CD4-positive, alpha-beta memory T cell (primary cell): Measurements from ENCODE around the gene WAC. TPM values are rescaled to one million over a fixed set of nuclear protein-coding genes. Genes with fewer than 3 reads are reported as not detected.
"Not testable (repeated sequence)": the region's sequence is repeated elsewhere in the genome, so short reads cannot be mapped to it uniquely, and the experiment has no call there.

Experiments
- CTCF ChIA-PET: fragments of 350-600 bp; sonication (Branson Sonifier 250); formaldehyde crosslinking; loops from one replicate; lab custom pipeline; 2021; ENCODE audit warnings: inconsistent platforms; ENCODE audit not compliant: partially characterized antibody; lab: Charles Lee
- POLR2A ChIA-PET: fragments of 350-600 bp; sonication (Branson Sonifier 250); formaldehyde crosslinking; loops from one replicate; lab custom pipeline; 2021; ENCODE audit not compliant: partially characterized antibody; lab: Charles Lee
- DNase-seq, 5 donors: peaks; one replicate each; pipeline versions ENCODE4 v3.0.0 to v3.0.0-alpha.2; 2020 to 2022; ENCODE audit warnings: mixed read lengths in 1 of 5
- H3K27ac ChIP-seq: one replicate; pipeline ENCODE4 v1.7.0; 2013; ENCODE audit warnings: low read depth, low read length
- H3K27me3 ChIP-seq: 2 replicates; pipeline ENCODE4 v1.7.0; 2013; ENCODE audit warnings: mild to moderate bottlenecking, low read length, moderate library complexity; ENCODE audit not compliant: insufficient read depth
- H3K36me3 ChIP-seq: 2 replicates; pipeline ENCODE4 v1.7.0; 2013; ENCODE audit warnings: mild to moderate bottlenecking, low read length, moderate library complexity; ENCODE audit not compliant: insufficient read depth
- H3K4me1 ChIP-seq: 2 replicates; pipeline ENCODE4 v1.7.0; 2013; ENCODE audit warnings: mild to moderate bottlenecking, low read length, moderate library complexity; ENCODE audit not compliant: insufficient read depth
- H3K4me3 ChIP-seq, 2 donors: one replicate each; pipeline ENCODE4 v1.7.0; 2013; ENCODE audit warnings: low read length in 2 of 2, mild to moderate bottlenecking in 1 of 2
- H3K9me3 ChIP-seq, 2 donors: one replicate each; pipeline ENCODE4 v1.7.0; 2013; ENCODE audit warnings: low read length in 2 of 2, control low read depth in 1 of 2; ENCODE audit not compliant: control insufficient read depth in 1 of 2
- H3K27ac Mint-ChIP-seq, 7 donors: one replicate each; pipeline ENCODE4 v1.8.0; 2020 to 2021; ENCODE audit warnings: mixed read lengths in 7 of 7, mild to moderate bottlenecking in 6 of 7, inconsistent platforms in 3 of 7, moderate library complexity in 3 of 7
- H3K27me3 Mint-ChIP-seq, 2 donors: one replicate each; pipeline ENCODE4 v1.8.0; 2020 to 2021; ENCODE audit warnings: mixed read lengths in 2 of 2
- H3K36me3 Mint-ChIP-seq, 2 donors: one replicate each; pipeline ENCODE4 v1.8.0; 2020 to 2021; ENCODE audit warnings: mixed read lengths in 2 of 2, inconsistent platforms in 1 of 2, mild to moderate bottlenecking in 1 of 2
- H3K4me1 Mint-ChIP-seq, 4 donors: one replicate each; pipeline ENCODE4 v1.8.0; 2020 to 2021; ENCODE audit warnings: mixed read lengths in 4 of 4, mild to moderate bottlenecking in 1 of 4
- H3K4me3 Mint-ChIP-seq, 8 donors: one replicate each; pipeline ENCODE4 v1.8.0; 2020 to 2021; ENCODE audit warnings: mixed read lengths in 8 of 8, mild to moderate bottlenecking in 7 of 8, moderate library complexity in 6 of 8, inconsistent platforms in 3 of 8
- H3K9me3 Mint-ChIP-seq, 8 donors: one replicate each; pipeline ENCODE4 v1.8.0; 2020 to 2021; ENCODE audit warnings: mixed read lengths in 8 of 8, mild to moderate bottlenecking in 5 of 8, inconsistent platforms in 3 of 8, moderate library complexity in 1 of 8
- intact Hi-C: fragments of 100-400 bp; cut with micrococcal nuclease; formaldehyde crosslinking; loops from one replicate; pipeline ENCODE4 v1.15.1; 2023
- polyA plus RNA-seq, 2 donors: library from polyadenylated mRNA; unstranded; fragments of 300-500 nt; fragmentation: Illumina TruSeq; gene quantifications; one replicate each; pipeline ENCODE4 v1.2.3, GENCODE V29; 2021
- total RNA-seq, 2 experiments: library from RNA; stranded (reverse); gene quantifications; one replicate each; pipeline ENCODE4 v1.2.3, GENCODE V29; 2021

WAC gene
- total and polyA plus RNA-seq, 4 experiments from 2014 or later: 44.1 to 174 (median 142) TPM

DNA sequence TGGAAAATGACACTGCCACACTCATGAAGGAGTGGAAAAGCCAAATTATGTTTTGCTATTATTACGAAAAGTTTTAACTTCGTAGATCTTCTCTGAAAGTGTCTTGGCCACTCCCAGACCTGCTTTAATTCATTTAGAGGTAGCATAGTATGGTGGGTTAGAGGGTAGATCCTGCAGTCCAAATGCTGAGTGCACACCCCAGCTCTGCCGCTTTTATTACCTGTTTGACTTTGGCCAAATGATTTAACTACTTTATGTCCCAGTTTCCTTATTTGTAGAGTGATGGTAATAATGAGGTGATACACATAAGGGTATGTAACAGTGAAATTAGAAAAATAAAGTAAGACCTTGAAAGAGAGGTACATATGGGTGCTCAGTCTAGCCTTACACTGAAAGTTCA, 23.6 kb upstream of the WAC start:
- no peaks in the 10 kb centered on the region for H3K36me3 ChIP-seq
- Mint-ChIP-seq H3K9me3 (peaks cover 0 to 1% (median 0%) of the 10 kb centered on the region in 8 donors), H3K27ac (no peak overlapping the region), H3K27me3 (peaks cover 3% of the 10 kb centered on the region in 2 donors), H3K4me1 (no peaks in the 10 kb centered on the region), H3K36me3 (no peaks in the 10 kb centered on the region), H3K4me3 (no peak overlapping the region)
- H3K27me3 ChIP-seq: no peaks in the 10 kb centered on the region
- ChIA-PET POLR2A (no interaction called here), CTCF (no interaction called here)
- no peak overlapping the region for H3K27ac ChIP-seq
- intact Hi-C loops: no loop called here
- no peak for DNase-seq
- H3K4me1 ChIP-seq: no peaks in the 10 kb centered on the region
- no peaks in the 10 kb centered on the region for H3K9me3 ChIP-seq
- H3K4me3 ChIP-seq: no peak overlapping the region

DNA sequence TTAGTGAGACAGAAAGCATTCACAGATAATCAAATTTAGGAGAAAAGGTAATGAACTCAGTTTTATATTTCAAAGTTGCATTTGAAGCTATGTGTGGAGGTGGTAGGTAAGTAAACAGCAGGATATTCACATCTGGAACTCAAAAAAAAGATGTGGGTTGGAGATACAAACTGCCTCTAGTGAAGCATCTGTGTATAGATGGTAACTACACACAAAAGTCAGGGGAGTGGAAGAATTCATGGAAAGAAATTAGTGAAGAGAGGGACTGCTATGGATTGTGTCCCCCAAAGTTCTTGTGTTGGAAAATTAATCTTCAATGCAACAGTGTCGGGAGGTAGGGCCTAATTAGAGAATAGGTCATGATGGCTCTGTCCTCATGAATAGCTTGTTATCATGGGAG, 18.3 kb upstream of the WAC start:
- no peak overlapping the region for H3K4me3 Mint-ChIP-seq
- H3K9me3 Mint-ChIP-seq: peaks cover 2 to 30% (median 20%) of the 10 kb centered on the region in 8 donors
- intact Hi-C loops: no loop called here
- CTCF ChIA-PET: no interaction called here
- H3K27ac ChIP-seq: no peak overlapping the region
- no peaks in the 10 kb centered on the region for H3K36me3 ChIP-seq
- H3K36me3 Mint-ChIP-seq: no peaks in the 10 kb centered on the region
- H3K4me1 ChIP-seq: no peaks in the 10 kb centered on the region
- no peak for DNase-seq
- H3K4me1 Mint-ChIP-seq: peaks cover 0 to 8% (median 0%) of the 10 kb centered on the region in 4 donors
- no peaks in the 10 kb centered on the region for H3K27me3 ChIP-seq
- H3K9me3 ChIP-seq: no peaks in the 10 kb centered on the region
- H3K27me3 Mint-ChIP-seq: peaks cover 0 to 2% of the 10 kb centered on the region in 2 donors
- H3K4me3 ChIP-seq: no peak overlapping the region
- peak overlapping the region in 1 of 7 donors; percentile 19 for H3K27ac Mint-ChIP-seq
- POLR2A ChIA-PET: no interaction called here

DNA sequence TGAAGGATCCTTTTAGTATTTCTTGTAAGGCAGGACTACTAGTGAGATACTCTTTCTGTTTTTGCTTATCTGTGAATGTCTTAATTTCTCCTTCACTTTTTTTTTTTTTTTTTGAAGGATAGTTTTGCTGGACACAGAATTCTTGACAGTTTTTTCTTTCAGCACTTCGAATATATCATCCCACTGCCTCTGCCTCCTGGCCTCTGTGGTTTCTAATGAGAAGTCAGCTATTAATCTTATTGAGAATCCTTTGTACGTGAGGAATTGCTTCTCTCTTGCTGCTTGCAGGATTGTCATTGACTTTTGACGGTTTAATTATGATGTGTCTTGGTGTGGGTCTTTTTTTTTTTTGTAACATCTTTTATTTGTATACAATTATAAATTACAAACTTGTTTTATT, 12.6 kb upstream of the WAC start:
- Histone ChIP-seq H3K4me3 (no peak overlapping the region), H3K9me3 (peaks cover 0 to 8% of the 10 kb centered on the region in 2 donors), H3K27me3 (no peaks in the 10 kb centered on the region), H3K27ac (no peak overlapping the region), H3K4me1 (no peaks in the 10 kb centered on the region), H3K36me3 (no peaks in the 10 kb centered on the region)
- Mint-ChIP-seq H3K36me3 (peaks cover 19 to 21% of the 10 kb centered on the region in 2 donors), H3K27me3 (no peaks in the 10 kb centered on the region), H3K4me3 (no peak overlapping the region), H3K9me3 (peaks cover 3 to 58% (median 47%) of the 10 kb centered on the region in 8 donors), H3K27ac (no peak overlapping the region), H3K4me1 (peaks cover 0 to 9% (median 0%) of the 10 kb centered on the region in 4 donors)
- intact Hi-C loops: no loop called here
- ChIA-PET POLR2A (no interaction called here), CTCF (no interaction called here)
- DNase-seq: no peak

DNA sequence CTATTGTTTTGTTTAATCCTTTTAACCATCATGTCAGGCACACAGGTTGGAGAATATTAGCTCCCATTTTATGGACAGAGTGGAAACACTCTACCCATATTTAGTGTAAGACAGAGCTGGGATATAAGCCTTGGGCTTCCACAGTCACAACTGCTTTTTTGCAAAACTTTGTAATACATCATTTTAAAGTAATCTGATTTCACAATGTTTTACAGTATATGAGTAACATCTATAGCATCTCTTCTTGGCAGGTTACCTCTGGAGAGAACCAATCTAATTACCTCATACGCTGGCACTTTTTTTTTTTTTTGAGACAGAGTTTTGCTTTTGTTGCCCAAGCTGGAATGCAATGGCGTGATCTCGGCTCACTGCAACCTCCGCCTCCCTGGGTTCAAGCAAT, 12.1 kb upstream of the WAC start:
- Mint-ChIP-seq H3K36me3 (peaks cover 23 to 25% of the 10 kb centered on the region in 2 donors), H3K9me3 (peaks cover 3 to 58% (median 45%) of the 10 kb centered on the region in 8 donors), H3K4me1 (peaks cover 0 to 12% (median 0%) of the 10 kb centered on the region in 4 donors)
- H3K36me3 ChIP-seq, DNase-seq, H3K9me3 ChIP-seq, H3K4me1 ChIP-seq, H3K4me3 Mint-ChIP-seq, H3K27me3 ChIP-seq, intact Hi-C loops, H3K4me3 ChIP-seq, POLR2A ChIA-PET, H3K27ac ChIP-seq, H3K27ac Mint-ChIP-seq, CTCF ChIA-PET, H3K27me3 Mint-ChIP-seq: not testable (repeated sequence)

DNA sequence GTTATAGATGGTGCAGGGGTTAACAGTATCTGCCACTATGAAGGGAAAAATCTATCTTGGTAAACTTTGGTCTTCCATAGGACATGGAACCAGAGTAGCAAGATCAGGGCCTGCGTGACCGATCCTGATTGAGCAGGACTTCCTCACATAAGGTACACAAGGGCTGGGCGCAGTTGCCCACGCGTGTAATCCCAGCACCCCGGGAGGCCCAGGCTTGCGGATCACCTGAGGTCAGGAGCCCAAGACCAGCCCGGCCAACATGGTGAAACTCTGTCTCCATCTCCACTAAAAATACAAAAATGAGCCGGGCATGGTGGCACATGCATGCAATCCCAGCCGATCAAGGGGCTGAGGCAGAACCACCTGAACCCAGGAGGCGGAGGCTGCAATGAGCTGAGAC, 11.0 kb upstream of the WAC start:
- H3K4me3 ChIP-seq, intact Hi-C loops, H3K27ac ChIP-seq, H3K27me3 Mint-ChIP-seq, H3K27ac Mint-ChIP-seq, POLR2A ChIA-PET, CTCF ChIA-PET, H3K9me3 ChIP-seq, H3K27me3 ChIP-seq, H3K36me3 ChIP-seq, H3K4me1 ChIP-seq, H3K4me3 Mint-ChIP-seq, DNase-seq: not testable (repeated sequence)
- peaks cover 33 to 36% of the 10 kb centered on the region in 2 donors for H3K36me3 Mint-ChIP-seq
- peaks cover 0 to 19% (median 2%) of the 10 kb centered on the region in 4 donors for H3K4me1 Mint-ChIP-seq
- peaks cover 2 to 59% (median 40%) of the 10 kb centered on the region in 8 donors for H3K9me3 Mint-ChIP-seq

DNA sequence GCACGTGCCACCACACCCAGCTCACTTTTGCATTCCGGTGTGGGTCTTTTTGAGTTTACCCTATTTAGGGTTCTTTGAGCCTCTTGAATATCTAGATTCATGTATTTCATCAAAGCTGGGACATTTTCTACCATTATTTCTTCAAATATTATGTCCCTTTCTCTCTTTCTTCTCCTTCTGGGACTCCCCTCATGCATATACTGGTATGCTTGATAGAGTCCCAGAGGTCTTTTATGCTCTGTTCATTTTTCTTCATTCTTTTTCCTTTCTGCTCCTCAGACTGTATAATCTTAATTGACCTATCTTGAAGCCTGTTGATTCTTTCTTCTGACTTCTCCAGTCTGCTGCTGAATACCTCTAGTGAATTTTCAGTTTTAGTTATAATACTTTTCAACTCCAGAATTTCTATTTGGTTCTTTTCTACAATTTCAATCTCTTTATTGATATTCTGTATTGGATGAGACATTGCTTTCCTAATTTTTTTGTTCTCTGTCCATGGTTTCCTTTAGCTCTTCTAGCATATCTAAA, 9.1 kb upstream of the WAC start:
- H3K4me1 ChIP-seq: no peaks in the 10 kb centered on the region
- H3K9me3 Mint-ChIP-seq: peaks cover 2 to 42% (median 31%) of the 10 kb centered on the region in 8 donors
- POLR2A ChIA-PET: no interaction called here
- no peaks in the 10 kb centered on the region for H3K27me3 Mint-ChIP-seq
- intact Hi-C loops: no loop called here
- no peak overlapping the region for H3K4me3 Mint-ChIP-seq
- H3K4me3 ChIP-seq: no peak overlapping the region
- no peak overlapping the region for H3K27ac ChIP-seq
- CTCF ChIA-PET: no interaction called here
- H3K36me3 ChIP-seq: no peaks in the 10 kb centered on the region
- H3K9me3 ChIP-seq: peaks cover 0 to 8% of the 10 kb centered on the region in 2 donors
- peaks cover 34 to 45% of the 10 kb centered on the region in 2 donors for H3K36me3 Mint-ChIP-seq
- H3K27ac Mint-ChIP-seq: no peak overlapping the region
- H3K27me3 ChIP-seq: no peaks in the 10 kb centered on the region
- H3K4me1 Mint-ChIP-seq: peaks cover 2 to 24% (median 6%) of the 10 kb centered on the region in 4 donors
- DNase-seq: no peak

DNA sequence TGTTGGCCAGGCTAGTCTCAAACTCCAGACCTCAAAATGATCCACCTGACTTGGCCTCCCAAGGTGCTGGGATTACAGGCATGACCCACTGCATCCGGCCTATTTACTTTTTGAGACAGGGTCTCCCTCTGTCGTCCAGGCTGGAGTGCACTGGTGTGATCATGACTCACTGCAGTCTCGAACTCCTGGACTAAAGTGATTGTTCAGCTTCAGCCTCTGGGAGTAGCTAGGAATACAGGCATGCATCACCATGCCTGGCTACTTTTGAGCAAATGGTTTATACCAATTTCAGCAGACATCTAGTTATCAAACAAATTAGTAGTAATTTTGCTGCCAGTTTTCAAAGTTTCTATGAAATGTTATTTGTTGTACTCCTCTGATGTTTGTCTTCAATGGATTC, 2.2 kb upstream of the WAC start:
- CTCF ChIA-PET: no interaction called here
- Mint-ChIP-seq H3K4me1 (peaks cover 40 to 69% (median 49%) of the 10 kb centered on the region in 4 donors), H3K27ac (peak overlapping the region; percentile 64 to 99 (median 97)), H3K36me3 (peaks cover 34 to 48% of the 10 kb centered on the region in 2 donors), H3K27me3 (no peaks in the 10 kb centered on the region), H3K4me3 (peak overlapping the region; percentile 94 to 98 (median 96)), H3K9me3 (peaks cover 0 to 7% (median 1%) of the 10 kb centered on the region in 8 donors)
- intact Hi-C loops: loop anchor here (5.0 to 10.0 kb wide), 6 partner anchors 62 to 1428 kb away; partner anchors contain the start of genes ACBD5, ANKRD26 and BAMBI
- Histone ChIP-seq H3K9me3 (no peaks in the 10 kb centered on the region), H3K36me3 (peaks cover under 1% of the 10 kb centered on the region), H3K27ac (no peak overlapping the region), H3K4me1 (peaks cover 37% of the 10 kb centered on the region), H3K4me3 (no peak overlapping the region), H3K27me3 (no peaks in the 10 kb centered on the region)
- DNase-seq: no peak
- POLR2A ChIA-PET: interaction anchor here (0.7 to 5.4 kb wide), 3 partner anchors 14 to 198 kb away, joined by 3 to 46 read pairs (median 3); no protein-coding TSS in a partner anchor
